HepG2 (cell line): ENCODE data around the gene NOXRED1. TPM values are rescaled to one million over a fixed set of nuclear protein-coding genes. Genes with fewer than 3 reads are reported as not detected.

Source experiments
- ATAC-seq: fragments of 200-7000 bp; cut with Tn5 transposase; 3 replicates; pipeline ENCODE4 v1.9.1; 2020; ENCODE audit warnings: mild to moderate bottlenecking, moderate library complexity
- BruUV-seq: library from RNA; stranded (reverse); fragments of 400-500 nt; replicated peaks from 2 replicates; lab custom pipeline; 2021; lab: Mats Ljungman, UMichigan
- CTCF ChIA-PET: fragments of 300-600 bp; formaldehyde crosslinking; extraction: SDS; loops from one replicate; lab custom pipeline; 2021; ENCODE audit warnings: low total read pairs, inconsistent platforms, low intra/inter-chr PET ratio; lab: Yijun Ruan, JAX
- POLR2A ChIA-PET: fragments of 350-600 bp; sonication (Branson Sonifier 250); formaldehyde crosslinking; loops from one replicate; lab custom pipeline; 2020; ENCODE audit warnings: antibody characterized with exemption, inconsistent platforms; lab: Yijun Ruan, JAX
- DNase-seq: peaks from one replicate; pipeline ENCODE4 v3.0.0-alpha.2; 2015; ENCODE audit warnings: low spot score
- FAIRE-seq: peaks from 3 replicates; lab custom pipeline; 2011; peaks lifted over from hg19 to GRCh38; lab: Jason Lieb, UNC
- H2AFZ ChIP-seq: one replicate; pipeline ENCODE4 v1.6.1; 2011; ENCODE audit warnings: low read length, inconsistent platforms
- H3K27ac ChIP-seq: fragments of 300-600 bp; 3 replicates; pipeline ENCODE4 v1.8.0; 2011; ENCODE audit warnings: mixed run types, mild to moderate bottlenecking, mixed read lengths, low read length, inconsistent platforms; ENCODE audit not compliant: insufficient read depth; ENCODE audit errors: extremely low read length
- H3K27me3 ChIP-seq, 2 experiments: fragments of 200-600 bp in 1 of 2; 2 replicates in 1 of 2; 3 replicates in 1 of 2; pipeline versions ENCODE4 v1.6.0 to v1.8.0; 2011; ENCODE audit warnings: low read length in 2 of 2, mild to moderate bottlenecking in 2 of 2, moderate library complexity in 2 of 2, inconsistent platforms in 1 of 2; ENCODE audit not compliant: insufficient read depth in 2 of 2, control insufficient read depth in 1 of 2
- H3K36me3 ChIP-seq, 2 experiments: fragments of 200-600 bp in 1 of 2; replicated peaks in 1 of 2; 2 replicates in 1 of 2; 3 replicates in 1 of 2; pipeline versions ENCODE4 v1.5.1 to v1.8.0; 2011; ENCODE audit warnings: low read length in 2 of 2, inconsistent platforms in 1 of 2; ENCODE audit not compliant: insufficient read depth in 2 of 2, control insufficient read depth in 1 of 2
- H3K4me1 ChIP-seq: 2 replicates; pipeline ENCODE4 v1.5.1; 2012; ENCODE audit warnings: low read length, inconsistent platforms; ENCODE audit not compliant: insufficient read depth
- H3K4me2 ChIP-seq: 2 replicates; pipeline ENCODE4 v1.6.0; 2011; ENCODE audit warnings: low read depth, low read length, inconsistent platforms
- H3K4me3 ChIP-seq, 3 experiments: fragments of 200-600 bp in 1 of 3; sonication (generic), shearing (Covaris generic) in 1 of 3; replicated peaks in 1 of 3; 2 replicates each; pipeline ENCODE4 v1.5.1; 2011 to 2016; ENCODE audit warnings: low read length in 3 of 3, inconsistent platforms in 2 of 3, low read depth in 2 of 3, mild to moderate bottlenecking in 2 of 3, control low read depth in 1 of 3, mixed read lengths in 1 of 3; ENCODE audit not compliant: insufficient read depth in 1 of 3
- H3K79me2 ChIP-seq: one replicate; pipeline ENCODE4 v1.6.1; 2011; ENCODE audit warnings: low read length, inconsistent platforms; ENCODE audit not compliant: insufficient read depth
- H3K9ac ChIP-seq: 2 replicates; pipeline ENCODE4 v1.6.0; 2011; ENCODE audit warnings: mild to moderate bottlenecking, low read depth, low read length, inconsistent platforms; ENCODE audit not compliant: insufficient read depth
- H3K9me3 ChIP-seq: 2 replicates; pipeline ENCODE4 v1.5.1; 2012; ENCODE audit warnings: mild to moderate bottlenecking, low read length
- H4K20me1 ChIP-seq: 2 replicates; pipeline ENCODE4 v1.6.0; 2011; ENCODE audit warnings: inconsistent platforms, mild to moderate bottlenecking, low read length, moderate library complexity; ENCODE audit not compliant: insufficient read depth
- ARID2 ChIP-seq: sonication (generic); formaldehyde crosslinking; IDR thresholded peaks from 2 replicates; pipeline ENCODE4 v1.8.1; 2022; ENCODE audit warnings: mild to moderate bottlenecking, missing genetic modification reagents, borderline replicate concordance
- DPF2 ChIP-seq: sonication (generic); formaldehyde crosslinking; IDR thresholded peaks from 2 replicates; pipeline ENCODE4 v1.4.0; 2020; ENCODE audit warnings: mild to moderate bottlenecking, low read depth, missing genetic modification reagents, borderline replicate concordance
- LCORL ChIP-seq, 2 experiments: fragments of 450-650 bp in 1 of 2; sonication (generic) in 1 of 2; formaldehyde crosslinking in 1 of 2; IDR thresholded peaks; 2 replicates each; pipeline versions ENCODE4 v1.5.0 to v1.6.1; 2017 to 2020; ENCODE audit warnings: antibody characterized with exemption in 1 of 2, missing genetic modification reagents in 1 of 2
- PRDM4 ChIP-seq: sonication (generic); formaldehyde crosslinking; IDR thresholded peaks from 2 replicates; pipeline ENCODE4 v1.9.0; 2021; ENCODE audit warnings: missing genetic modification reagents, borderline replicate concordance
- SALL1 ChIP-seq: sonication (generic); formaldehyde crosslinking; IDR thresholded peaks from 2 replicates; pipeline ENCODE4 v1.8.0; 2022; ENCODE audit warnings: mild to moderate bottlenecking, missing genetic modification reagents
- SRSF1 ChIP-seq: fragments of 200-400 bp; formaldehyde crosslinking; optimal IDR thresholded peaks from 2 replicates; pipeline ENCODE3; 2017; ENCODE audit warnings: mild to moderate bottlenecking, low read depth, low read length, moderate library complexity
- ZBTB20 ChIP-seq: sonication (generic); formaldehyde crosslinking; IDR thresholded peaks from 2 replicates; pipeline ENCODE4 v1.8.1; 2023; ENCODE audit warnings: missing genetic modification reagents, low read depth, mild to moderate bottlenecking, borderline replicate concordance
- ZNF160 ChIP-seq: sonication (generic); formaldehyde crosslinking; IDR thresholded peaks from 2 replicates; pipeline ENCODE4 v1.8.0; 2022; ENCODE audit warnings: mild to moderate bottlenecking, inconsistent platforms, missing genetic modification reagents
- ZNF407 ChIP-seq: sonication (generic); formaldehyde crosslinking; IDR thresholded peaks from one replicate; pipeline ENCODE4 v1.5.1; 2020; ENCODE audit warnings: mild to moderate bottlenecking, missing genetic modification reagents; ENCODE audit errors: not compliant biosample characterization
- ZNF432 ChIP-seq: sonication (generic); formaldehyde crosslinking; IDR thresholded peaks from 2 replicates; pipeline ENCODE4 v1.5.0; 2020; ENCODE audit warnings: missing genetic modification reagents, mild to moderate bottlenecking, borderline replicate concordance
- ZSCAN29 ChIP-seq: sonication (generic); formaldehyde crosslinking; conservative IDR thresholded peaks from 2 replicates; pipeline ENCODE4 v1.4.0; 2020; ENCODE audit warnings: mild to moderate bottlenecking, missing genetic modification reagents
- WGBS: methylation state at CpG from one replicate; pipeline ENCODE4 v1.1.6; 2017; ENCODE audit warnings: low lambda C conversion rate; 5-methylcytosine and 5-hydroxymethylcytosine counted together
- in situ Hi-C: cut with HindIII; loops from 2 replicates; pipeline ENCODE4 v1.10.0; 2017; ENCODE audit warnings: low pct_unique_long_range_greater_than_20kb; ENCODE audit not compliant: extremely low pct_ligation_motif_present
- intact Hi-C: fragments of 100-400 bp; cut with micrococcal nuclease; formaldehyde crosslinking; loops from one replicate; pipeline ENCODE4 v1.10.0; 2022; ENCODE audit not compliant: unreplicated experiment
- polyA plus RNA-seq, 8 experiments: library from polyadenylated mRNA; depleted of rRNA in 3 of 8; stranded (reverse) in 7 of 8; unstranded in 1 of 8; fragments of >200 nt; fragmentation: Illumina TruSeq in 4 of 8; extraction: Trizol in 4 of 8; gene quantifications; 2 replicates each; pipeline versions ENCODE4 v1.2.1 to v1.2.3, GENCODE V29; 2011 to 2016; ENCODE audit warnings: low read depth in 4 of 8, missing spikeins in 1 of 8, mixed read lengths in 1 of 8; ENCODE audit not compliant: insufficient read depth in 1 of 8
- total RNA-seq, 5 experiments: library from RNA; depleted of rRNA; stranded (reverse); fragments of >200 nt; fragmentation: Illumina TruSeq; extraction: Trizol; gene quantifications; 2 replicates each; pipeline ENCODE4 v1.2.3, GENCODE V29; 2016; ENCODE audit warnings: low read depth in 1 of 5

NOXRED1 gene
- total and polyA plus RNA-seq, 2 of the 13 experiments (the other 11 are each of a cell fraction or from before 2014, with no cell fraction given): 0.24 to 0.41 TPM

GRCh38 chr14:77359626-77360025, 63.7 kb downstream of the NOXRED1 start:
- TF ChIP-seq DPF2 (CRISPR knock-in tag): no peak
- no peak for TF ChIP-seq ZSCAN29 (CRISPR knock-in tag)
- no peak for TF ChIP-seq LCORL (IDR thresholded peaks at IDR 0.05)
- no peak for TF ChIP-seq LCORL (CRISPR knock-in tag; IDR thresholded peaks at IDR 0.05)
- no peak for TF ChIP-seq ZNF407 (CRISPR knock-in tag)
- TF ChIP-seq ZNF160: no peak
- TF ChIP-seq SRSF1: no peak
- TF ChIP-seq PRDM4 (CRISPR knock-in tag): no peak
- no peak for TF ChIP-seq ARID2 (CRISPR knock-in tag)
- TF ChIP-seq ZBTB20 (CRISPR knock-in tag): no peak
- TF ChIP-seq SALL1 (CRISPR knock-in tag): no peak
- TF ChIP-seq ZNF432 (CRISPR knock-in tag): no peak
- no peaks in the 10 kb centered on the region for H4K20me1 ChIP-seq
- BruUV-seq: no TSS peak
- in situ Hi-C loops (no loop called here), intact Hi-C loops (no loop called here)
- peaks cover 12% of the 10 kb centered on the region for H3K4me1 ChIP-seq
- no peaks in the 10 kb centered on the region for H3K9me3 ChIP-seq
- H3K27ac ChIP-seq: no peak overlapping the region
- WGBS: 100% methylated on average over 1 of the region's 1 CpG
- H2AFZ ChIP-seq: no peak overlapping the region
- no peaks in the 10 kb centered on the region for H3K79me2 ChIP-seq
- H3K4me3 ChIP-seq: no peak overlapping the region
- FAIRE-seq: no peak
- ATAC-seq: no peak
- POLR2A ChIA-PET: interaction anchor here (0.8 kb wide), 1 partner anchor 39 kb away, joined by 3 read pairs; the partner anchor contains the start of genes GSTZ1 and POMT2
- H3K9ac ChIP-seq: no peak overlapping the region
- no peak overlapping the region for H3K4me2 ChIP-seq
- DNase-seq: no peak
- no peaks in the 10 kb centered on the region for H3K36me3 ChIP-seq
- H3K27me3 ChIP-seq: no peaks in the 10 kb centered on the region
- CTCF ChIA-PET: no interaction called here
